IMR-90 (cell line): ENCODE measurements around the gene CADM3. TPM values are rescaled to one million over a fixed set of nuclear protein-coding genes. Genes with fewer than 3 reads are reported as not detected.

ENCODE experiments used
- ATAC-seq: fragments of 200-7000 bp; cut with Tn5 transposase; 2 replicates; pipeline ENCODE4 v1.9.1; 2020; ENCODE audit warnings: low read depth, mild to moderate bottlenecking, moderate library complexity
- BruUV-seq: library from RNA; stranded (reverse); fragments of 400-500 nt; replicated peaks from 2 replicates; lab custom pipeline; 2021; lab: Mats Ljungman, UMichigan
- CTCF ChIA-PET: fragments of 300-600 bp; formaldehyde crosslinking; extraction: SDS; loops from one replicate; lab custom pipeline; 2021; ENCODE audit warnings: antibody characterized with exemption; lab: Yijun Ruan, JAX
- POLR2A ChIA-PET: fragments of 300-600 bp; sonication (Branson Sonifier 250); formaldehyde crosslinking; loops from one replicate; lab custom pipeline; 2022; ENCODE audit warnings: antibody characterized with exemption; ENCODE audit not compliant: unreplicated experiment; lab: Charles Lee
- DNase-seq: peaks from one replicate; pipeline ENCODE4 v3.0.0; 2013
- H2AFZ ChIP-seq: replicated peaks from 2 replicates; pipeline ENCODE3; 2013; ENCODE audit warnings: low read length, mild to moderate bottlenecking; ENCODE audit not compliant: poor library complexity
- H2AK5ac ChIP-seq: 2 replicates; pipeline ENCODE4 v1.6.1; 2013; ENCODE audit warnings: low read depth, low read length, inconsistent platforms
- H2AK9ac ChIP-seq: replicated peaks from 2 replicates; pipeline ENCODE3; 2013; ENCODE audit warnings: mild to moderate bottlenecking, low read depth, low read length, moderate library complexity; ENCODE audit not compliant: poor library complexity
- H2BK120ac ChIP-seq: 2 replicates; pipeline ENCODE4 v1.6.1; 2013; ENCODE audit warnings: low read depth, low read length, inconsistent platforms
- H2BK15ac ChIP-seq: 3 replicates; pipeline ENCODE4 v1.6.1; 2013; ENCODE audit warnings: low read depth, low read length, inconsistent platforms
- H2BK20ac ChIP-seq: 2 replicates; pipeline ENCODE4 v1.6.1; 2013; ENCODE audit warnings: low read depth, mild to moderate bottlenecking, inconsistent platforms, low read length, moderate library complexity
- H2BK5ac ChIP-seq: 2 replicates; pipeline ENCODE4 v1.6.1; 2013; ENCODE audit warnings: mild to moderate bottlenecking, low read depth, low read length, inconsistent platforms; ENCODE audit not compliant: poor library complexity, severe bottlenecking
- H3K14ac ChIP-seq: replicated peaks from 2 replicates; pipeline ENCODE4 v1.6.1; 2013; ENCODE audit warnings: low read depth, low read length, inconsistent platforms
- H3K18ac ChIP-seq: 2 replicates; pipeline ENCODE4 v1.6.1; 2013; ENCODE audit warnings: low read depth, low read length, control low read depth
- H3K23ac ChIP-seq: 2 replicates; pipeline ENCODE4 v1.6.1; 2013; ENCODE audit warnings: low read depth, low read length, inconsistent platforms
- H3K27ac ChIP-seq: 2 replicates; pipeline ENCODE4 v1.5.1; 2013; ENCODE audit warnings: mild to moderate bottlenecking, control low read depth, low read length; ENCODE audit not compliant: insufficient read depth
- H3K27me3 ChIP-seq: 2 replicates; pipeline ENCODE4 v1.6.1; 2013; ENCODE audit warnings: low read length; ENCODE audit not compliant: control insufficient read depth, insufficient read depth
- H3K36me3 ChIP-seq: 2 replicates; pipeline ENCODE4 v1.6.1; 2013; ENCODE audit warnings: low read length, mixed read lengths; ENCODE audit not compliant: control insufficient read depth, insufficient read depth
- H3K4ac ChIP-seq: 2 replicates; pipeline ENCODE4 v1.6.1; 2013; ENCODE audit warnings: low read depth, low read length, inconsistent platforms
- H3K4me1 ChIP-seq: 2 replicates; pipeline ENCODE4 v1.6.1; 2013; ENCODE audit warnings: low read length, mixed read lengths; ENCODE audit not compliant: control insufficient read depth, insufficient read depth
- H3K4me2 ChIP-seq: 2 replicates; pipeline ENCODE4 v1.6.1; 2013; ENCODE audit warnings: low read depth, mild to moderate bottlenecking, control low read depth, low read length, moderate library complexity
- H3K4me3 ChIP-seq: 2 replicates; pipeline ENCODE4 v1.5.1; 2013; ENCODE audit warnings: low read depth, mild to moderate bottlenecking, control low read depth, low read length, moderate library complexity; ENCODE audit not compliant: insufficient read depth
- H3K56ac ChIP-seq: 2 replicates; pipeline ENCODE4 v1.6.1; 2013; ENCODE audit warnings: low read length, inconsistent platforms; ENCODE audit not compliant: insufficient read depth; ENCODE audit errors: extremely low read depth
- H3K79me1 ChIP-seq, 2 experiments: 2 replicates each; pipeline ENCODE4 v1.6.1; 2013; ENCODE audit warnings: low read length in 2 of 2, inconsistent platforms in 1 of 2, low read depth in 1 of 2
- H3K9ac ChIP-seq: 2 replicates; pipeline ENCODE4 v1.6.1; 2013; ENCODE audit warnings: low read depth, low read length, control low read depth
- H3K9me1 ChIP-seq: 2 replicates; pipeline ENCODE4 v1.6.1; 2013; ENCODE audit warnings: low read length, inconsistent platforms; ENCODE audit not compliant: insufficient read depth
- H3K9me3 ChIP-seq: 2 replicates; pipeline ENCODE4 v1.6.1; 2013; ENCODE audit warnings: low read length; ENCODE audit not compliant: control insufficient read depth, insufficient read depth
- H4K20me1 ChIP-seq: 2 replicates; pipeline ENCODE4 v1.6.1; 2013; ENCODE audit warnings: low read length, inconsistent platforms; ENCODE audit not compliant: insufficient read depth
- H4K5ac ChIP-seq: 2 replicates; pipeline ENCODE4 v1.6.1; 2013; ENCODE audit warnings: mild to moderate bottlenecking, low read depth, low read length, control low read depth
- H4K8ac ChIP-seq, 2 experiments: 2 replicates each; pipeline ENCODE4 v1.6.1; 2013; ENCODE audit warnings: low read depth in 2 of 2, low read length in 2 of 2, control low read depth in 1 of 2, inconsistent platforms in 1 of 2
- H4K91ac ChIP-seq: 2 replicates; pipeline ENCODE4 v1.6.1; 2013; ENCODE audit warnings: low read depth, low read length, inconsistent platforms; ENCODE audit not compliant: insufficient read depth
- CEBPB ChIP-seq: IDR thresholded peaks from 2 replicates; pipeline ENCODE4 v1.6.1; 2012; ENCODE audit warnings: low read depth, low read length, improper control_type of control experiment
- CHD1 ChIP-seq: IDR thresholded peaks from 2 replicates; pipeline ENCODE4 v1.6.1; 2012; ENCODE audit warnings: low read depth, low read length, improper control_type of control experiment
- FOS ChIP-seq: fragments of 150-350 bp; IDR thresholded peaks from 2 replicates; pipeline ENCODE4 v1.6.1; 2016; ENCODE audit warnings: low read depth, low read length
- POLR2A ChIP-seq: IDR thresholded peaks from 2 replicates; pipeline ENCODE4 v1.6.1; 2012; ENCODE audit warnings: mild to moderate bottlenecking, low read depth, low read length
- RAD21 ChIP-seq: IDR thresholded peaks from 2 replicates; pipeline ENCODE4 v1.6.1; 2012; ENCODE audit warnings: low read length, improper control_type of control experiment
- RCOR1 ChIP-seq: IDR thresholded peaks from 2 replicates; pipeline ENCODE4 v1.6.1; 2012; ENCODE audit warnings: mild to moderate bottlenecking, low read length, improper control_type of control experiment; ENCODE audit not compliant: insufficient replicate concordance
- WGBS, 2 experiments: methylation state at CpG; one replicate each; pipeline versions ENCODE4 v1.1.5 to v1.1.7; 2013; ENCODE audit warnings: missing lambda C conversion rate in 2 of 2; ENCODE audit not compliant: insufficient read length in 1 of 2; ENCODE audit errors: extremely low coverage in 2 of 2; 5-methylcytosine and 5-hydroxymethylcytosine counted together
- dilution Hi-C: fragments of 300-500 bp; cut with HindIII; formaldehyde crosslinking; loops from one replicate; pipeline ENCODE4 v1.14.3; 2018; ENCODE audit warnings: low sequenced_read_pairs; ENCODE audit not compliant: unreplicated experiment
- in situ Hi-C: fragments of 300-500 bp; cut with MboI; formaldehyde crosslinking; loops from 3 replicates; pipeline ENCODE4 v1.14.3; 2019; ENCODE audit warnings: low sequenced_read_pairs, inconsistent platforms, mixed read lengths
- intact Hi-C: fragments of 100-400 bp; cut with micrococcal nuclease; formaldehyde crosslinking; loops from 2 replicates; pipeline ENCODE4 v1.10.0; 2022
- polyA plus RNA-seq, 3 experiments: library from polyadenylated mRNA; depleted of rRNA; stranded (reverse); fragments of >200 nt; gene quantifications; 2 replicates each; pipeline ENCODE4 v1.2.3, GENCODE V29; 2012; ENCODE audit warnings: low replicate concordance in 1 of 3
- total RNA-seq: library from RNA; depleted of rRNA; stranded (reverse); fragments of >200 nt; gene quantifications from 2 replicates; pipeline ENCODE4 v1.2.3, GENCODE V29; 2012
- TF ChIP-seq, protein P1 (sequence below): fragments of 150-350 bp; IDR thresholded peaks from 2 replicates; pipeline ENCODE4 v1.6.1; 2016; ENCODE audit warnings: low read depth, mild to moderate bottlenecking, low read length, moderate library complexity, borderline replicate concordance

The CADM3 gene
- total and polyA plus RNA-seq, 2 of the 4 experiments (the other 2 are of a cell fraction): not detected

DNA sequence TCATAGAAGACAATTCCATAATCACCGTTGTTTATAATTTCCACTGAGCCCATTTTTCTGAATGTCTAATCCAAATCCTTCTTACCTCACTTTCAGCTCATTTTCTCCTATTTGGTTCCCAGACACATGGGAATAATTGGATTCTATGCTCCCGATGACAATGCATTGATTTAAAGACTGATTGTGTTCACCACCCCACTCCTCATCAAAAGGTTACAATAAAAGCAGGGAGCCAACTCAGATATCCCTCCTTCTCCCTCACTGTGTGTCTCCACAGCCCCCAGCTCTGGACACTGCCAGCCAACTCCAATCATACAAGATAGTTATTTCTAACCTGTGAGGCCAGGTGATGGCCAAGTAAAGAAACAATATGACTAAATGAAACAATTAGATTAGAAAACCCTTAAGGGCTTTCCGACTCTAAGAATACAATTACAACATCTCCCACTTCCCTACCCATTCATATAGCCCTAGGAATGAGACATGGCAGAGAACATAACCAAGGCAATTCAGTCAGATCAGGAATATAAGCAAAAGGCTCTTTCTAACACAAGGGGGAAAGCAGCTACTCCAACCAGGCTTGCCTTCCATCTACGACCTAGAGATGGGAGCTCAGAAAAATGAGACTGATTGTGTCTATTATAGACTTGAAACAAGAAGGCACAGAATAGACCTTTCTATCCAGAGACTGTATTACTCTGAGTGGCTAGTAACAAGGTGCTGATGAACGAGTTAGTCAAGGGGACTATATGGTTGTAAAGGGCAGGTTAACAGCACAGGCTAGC lies 28.5 kb upstream of the CADM3 start:
- Histone ChIP-seq H3K4me2 (no peak overlapping the region), H2BK15ac (no peak overlapping the region), H3K27me3 (no peaks in the 10 kb centered on the region), H4K5ac (no peak overlapping the region), H3K4ac (no peak overlapping the region), H3K4me1 (no peaks in the 10 kb centered on the region), H3K18ac (no peak overlapping the region), H3K79me1 (no peaks in the 10 kb centered on the region), H3K4me3 (no peak overlapping the region), H2AK5ac (no peak overlapping the region), H3K56ac (no peak overlapping the region), H2BK20ac (no peak overlapping the region), H3K27ac (no peak overlapping the region), H4K91ac (no peak overlapping the region), H2BK120ac (no peak overlapping the region), H3K23ac (no peak overlapping the region), H3K9me3 (no peaks in the 10 kb centered on the region), H2AK9ac (no peak overlapping the region), H2BK5ac (no peak overlapping the region), H3K14ac (no peak overlapping the region), H4K8ac (no peak overlapping the region), H4K20me1 (no peaks in the 10 kb centered on the region), H3K9ac (no peak overlapping the region), H3K36me3 (no peaks in the 10 kb centered on the region), H2AFZ (no peak overlapping the region), H3K9me1 (no peaks in the 10 kb centered on the region)
- intact Hi-C loops (no loop called here), dilution Hi-C loops (no loop called here), in situ Hi-C loops (no loop called here)
- POLR2A ChIA-PET: no interaction called here
- WGBS, 2 experiments: no CpG with 5 or more reads among the region's 5 CpGs
- ATAC-seq (no peak), DNase-seq (no peak)
- no peak for TF ChIP-seq POLR2A
- TF ChIP-seq, protein P1, sequence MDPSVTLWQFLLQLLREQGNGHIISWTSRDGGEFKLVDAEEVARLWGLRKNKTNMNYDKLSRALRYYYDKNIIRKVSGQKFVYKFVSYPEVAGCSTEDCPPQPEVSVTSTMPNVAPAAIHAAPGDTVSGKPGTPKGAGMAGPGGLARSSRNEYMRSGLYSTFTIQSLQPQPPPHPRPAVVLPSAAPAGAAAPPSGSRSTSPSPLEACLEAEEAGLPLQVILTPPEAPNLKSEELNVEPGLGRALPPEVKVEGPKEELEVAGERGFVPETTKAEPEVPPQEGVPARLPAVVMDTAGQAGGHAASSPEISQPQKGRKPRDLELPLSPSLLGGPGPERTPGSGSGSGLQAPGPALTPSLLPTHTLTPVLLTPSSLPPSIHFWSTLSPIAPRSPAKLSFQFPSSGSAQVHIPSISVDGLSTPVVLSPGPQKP: no peak
- TF ChIP-seq CEBPB: no peak
- TF ChIP-seq FOS: no peak
- no peak for TF ChIP-seq RCOR1
- TF ChIP-seq CHD1: no peak
- TF ChIP-seq RAD21: no peak
- BruUV-seq: no TSS peak
- CTCF ChIA-PET: no interaction called here
